ENCODE measurements around the gene TMEM18. TPM values are rescaled to one million over a fixed set of nuclear protein-coding genes. Genes with fewer than 3 reads are reported as not detected.

TMEM18 gene
- total and polyA plus RNA-seq, 2 experiments from 2014 or later = 15.0 to 41.9 TPM

DNA sequence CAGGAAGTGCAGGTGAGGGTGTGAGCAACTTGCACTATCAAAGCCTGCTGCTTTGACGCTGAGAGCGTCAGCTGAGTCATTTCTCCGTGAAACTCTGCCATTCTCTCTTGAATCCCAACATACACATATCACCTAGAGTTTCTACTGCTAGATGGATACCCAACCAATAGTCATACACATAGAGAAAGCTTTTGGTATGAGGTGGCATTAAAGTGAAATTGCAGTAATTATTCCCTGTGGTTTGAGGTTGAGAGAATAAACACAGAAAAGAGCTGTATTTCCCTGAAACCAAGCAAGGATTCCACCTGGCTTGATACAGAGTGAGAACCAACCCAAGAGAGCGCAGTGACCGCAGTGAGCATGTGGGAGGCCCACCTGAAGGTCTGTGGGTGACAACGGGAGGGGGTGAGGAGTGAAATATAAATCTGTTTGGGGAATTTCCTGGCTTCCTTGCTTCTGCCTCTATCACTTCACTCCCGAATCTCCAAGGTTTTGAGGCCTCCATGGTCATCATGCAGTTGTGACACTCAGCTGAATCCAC, 28.8 kb upstream of the TMEM18 start:
- no peaks in the 10 kb centered on the region for H3K36me3 Mint-ChIP-seq (ENCODE audit: low read depth)
- peaks cover 2% of the 10 kb centered on the region; the same call in 2 of the 3 replicates for H3K4me1 Mint-ChIP-seq
- no peak overlapping the region for H3K27ac ChIP-seq (ENCODE audit: low read depth)
- peaks cover 3% of the 10 kb centered on the region; the same call in 2 of the 3 replicates for H3K9me3 Mint-ChIP-seq
- H3F3A ChIP-seq (replicated peaks; ENCODE audit: low read depth) = no peaks in the 10 kb centered on the region
- no peak overlapping the region for H3K27ac Mint-ChIP-seq
- no peak overlapping the region for H3K4me3 ChIP-seq
- H3K27me3 ChIP-seq (ENCODE audit: insufficient read depth) = no peaks in the 10 kb centered on the region
- no peaks in the 10 kb centered on the region for H3K36me3 ChIP-seq (ENCODE audit: insufficient read depth)
- DNase-seq (ENCODE audit: low spot score) = no peak
- H4K20me1 ChIP-seq (replicated peaks; ENCODE audit: insufficient read depth) = no peaks in the 10 kb centered on the region
- no peaks in the 10 kb centered on the region for H3K4me1 ChIP-seq (ENCODE audit: insufficient read depth)
- H3K79me2 ChIP-seq (replicated peaks; ENCODE audit: insufficient read depth) = no peaks in the 10 kb centered on the region
- TF ChIP-seq EZH2 (IDR thresholded peaks at IDR 0.05; ENCODE audit: low read depth, unreplicated experiment) = no peak
- no peak for TF ChIP-seq NANOG (IDR thresholded peaks at IDR 0.05; ENCODE audit: borderline replicate concordance)
- TF ChIP-seq, protein P1, sequence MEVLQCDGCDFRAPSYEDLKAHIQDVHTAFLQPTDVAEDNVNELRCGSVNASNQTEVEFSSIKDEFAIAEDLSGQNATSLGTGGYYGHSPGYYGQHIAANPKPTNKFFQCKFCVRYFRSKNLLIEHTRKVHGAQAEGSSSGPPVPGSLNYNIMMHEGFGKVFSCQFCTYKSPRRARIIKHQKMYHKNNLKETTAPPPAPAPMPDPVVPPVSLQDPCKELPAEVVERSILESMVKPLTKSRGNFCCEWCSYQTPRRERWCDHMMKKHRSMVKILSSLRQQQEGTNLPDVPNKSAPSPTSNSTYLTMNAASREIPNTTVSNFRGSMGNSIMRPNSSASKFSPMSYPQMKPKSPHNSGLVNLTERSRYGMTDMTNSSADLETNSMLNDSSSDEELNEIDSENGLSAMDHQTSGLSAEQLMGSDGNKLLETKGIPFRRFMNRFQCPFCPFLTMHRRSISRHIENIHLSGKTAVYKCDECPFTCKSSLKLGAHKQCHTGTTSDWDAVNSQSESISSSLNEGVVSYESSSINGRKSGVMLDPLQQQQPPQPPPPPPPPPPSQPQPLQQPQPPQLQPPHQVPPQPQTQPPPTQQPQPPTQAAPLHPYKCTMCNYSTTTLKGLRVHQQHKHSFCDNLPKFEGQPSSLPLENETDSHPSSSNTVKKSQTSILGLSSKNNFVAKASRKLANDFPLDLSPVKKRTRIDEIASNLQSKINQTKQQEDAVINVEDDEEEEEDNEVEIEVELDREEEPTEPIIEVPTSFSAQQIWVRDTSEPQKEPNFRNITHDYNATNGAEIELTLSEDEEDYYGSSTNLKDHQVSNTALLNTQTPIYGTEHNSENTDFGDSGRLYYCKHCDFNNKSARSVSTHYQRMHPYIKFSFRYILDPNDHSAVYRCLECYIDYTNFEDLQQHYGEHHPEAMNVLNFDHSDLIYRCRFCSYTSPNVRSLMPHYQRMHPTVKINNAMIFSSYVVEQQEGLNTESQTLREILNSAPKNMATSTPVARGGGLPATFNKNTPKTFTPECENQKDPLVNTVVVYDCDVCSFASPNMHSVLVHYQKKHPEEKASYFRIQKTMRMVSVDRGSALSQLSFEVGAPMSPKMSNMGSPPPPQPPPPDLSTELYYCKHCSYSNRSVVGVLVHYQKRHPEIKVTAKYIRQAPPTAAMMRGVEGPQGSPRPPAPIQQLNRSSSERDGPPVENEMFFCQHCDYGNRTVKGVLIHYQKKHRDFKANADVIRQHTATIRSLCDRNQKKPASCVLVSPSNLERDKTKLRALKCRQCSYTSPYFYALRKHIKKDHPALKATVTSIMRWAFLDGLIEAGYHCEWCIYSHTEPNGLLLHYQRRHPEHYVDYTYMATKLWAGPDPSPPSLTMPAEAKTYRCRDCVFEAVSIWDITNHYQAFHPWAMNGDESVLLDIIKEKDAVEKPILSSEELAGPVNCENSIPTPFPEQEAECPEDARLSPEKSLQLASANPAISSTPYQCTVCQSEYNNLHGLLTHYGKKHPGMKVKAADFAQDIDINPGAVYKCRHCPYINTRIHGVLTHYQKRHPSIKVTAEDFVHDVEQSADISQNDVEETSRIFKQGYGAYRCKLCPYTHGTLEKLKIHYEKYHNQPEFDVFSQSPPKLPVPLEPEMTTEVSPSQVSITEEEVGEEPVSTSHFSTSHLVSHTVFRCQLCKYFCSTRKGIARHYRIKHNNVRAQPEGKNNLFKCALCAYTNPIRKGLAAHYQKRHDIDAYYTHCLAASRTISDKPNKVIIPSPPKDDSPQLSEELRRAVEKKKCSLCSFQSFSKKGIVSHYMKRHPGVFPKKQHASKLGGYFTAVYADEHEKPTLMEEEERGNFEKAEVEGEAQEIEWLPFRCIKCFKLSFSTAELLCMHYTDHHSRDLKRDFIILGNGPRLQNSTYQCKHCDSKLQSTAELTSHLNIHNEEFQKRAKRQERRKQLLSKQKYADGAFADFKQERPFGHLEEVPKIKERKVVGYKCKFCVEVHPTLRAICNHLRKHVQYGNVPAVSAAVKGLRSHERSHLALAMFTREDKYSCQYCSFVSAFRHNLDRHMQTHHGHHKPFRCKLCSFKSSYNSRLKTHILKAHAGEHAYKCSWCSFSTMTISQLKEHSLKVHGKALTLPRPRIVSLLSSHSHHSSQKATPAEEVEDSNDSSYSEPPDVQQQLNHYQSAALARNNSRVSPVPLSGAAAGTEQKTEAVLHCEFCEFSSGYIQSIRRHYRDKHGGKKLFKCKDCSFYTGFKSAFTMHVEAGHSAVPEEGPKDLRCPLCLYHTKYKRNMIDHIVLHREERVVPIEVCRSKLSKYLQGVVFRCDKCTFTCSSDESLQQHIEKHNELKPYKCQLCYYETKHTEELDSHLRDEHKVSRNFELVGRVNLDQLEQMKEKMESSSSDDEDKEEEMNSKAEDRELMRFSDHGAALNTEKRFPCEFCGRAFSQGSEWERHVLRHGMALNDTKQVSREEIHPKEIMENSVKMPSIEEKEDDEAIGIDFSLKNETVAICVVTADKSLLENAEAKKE (CRISPR knock-in tag; IDR thresholded peaks at IDR 0.05) = no peak
- TF ChIP-seq EZH2phosphoT487 (IDR thresholded peaks at IDR 0.05; ENCODE audit: unreplicated experiment) = no peak
- TF ChIP-seq ZNF114 (CRISPR knock-in tag; IDR thresholded peaks at IDR 0.05) = no peak
- TF ChIP-seq POLR2AphosphoS5 (IDR thresholded peaks at IDR 0.05; ENCODE audit: low read depth) = no peak
- no peak for TF ChIP-seq CREB1 (CRISPR knock-in tag; IDR thresholded peaks at IDR 0.05; ENCODE audit: low read depth)
- TF ChIP-seq, protein P2, sequence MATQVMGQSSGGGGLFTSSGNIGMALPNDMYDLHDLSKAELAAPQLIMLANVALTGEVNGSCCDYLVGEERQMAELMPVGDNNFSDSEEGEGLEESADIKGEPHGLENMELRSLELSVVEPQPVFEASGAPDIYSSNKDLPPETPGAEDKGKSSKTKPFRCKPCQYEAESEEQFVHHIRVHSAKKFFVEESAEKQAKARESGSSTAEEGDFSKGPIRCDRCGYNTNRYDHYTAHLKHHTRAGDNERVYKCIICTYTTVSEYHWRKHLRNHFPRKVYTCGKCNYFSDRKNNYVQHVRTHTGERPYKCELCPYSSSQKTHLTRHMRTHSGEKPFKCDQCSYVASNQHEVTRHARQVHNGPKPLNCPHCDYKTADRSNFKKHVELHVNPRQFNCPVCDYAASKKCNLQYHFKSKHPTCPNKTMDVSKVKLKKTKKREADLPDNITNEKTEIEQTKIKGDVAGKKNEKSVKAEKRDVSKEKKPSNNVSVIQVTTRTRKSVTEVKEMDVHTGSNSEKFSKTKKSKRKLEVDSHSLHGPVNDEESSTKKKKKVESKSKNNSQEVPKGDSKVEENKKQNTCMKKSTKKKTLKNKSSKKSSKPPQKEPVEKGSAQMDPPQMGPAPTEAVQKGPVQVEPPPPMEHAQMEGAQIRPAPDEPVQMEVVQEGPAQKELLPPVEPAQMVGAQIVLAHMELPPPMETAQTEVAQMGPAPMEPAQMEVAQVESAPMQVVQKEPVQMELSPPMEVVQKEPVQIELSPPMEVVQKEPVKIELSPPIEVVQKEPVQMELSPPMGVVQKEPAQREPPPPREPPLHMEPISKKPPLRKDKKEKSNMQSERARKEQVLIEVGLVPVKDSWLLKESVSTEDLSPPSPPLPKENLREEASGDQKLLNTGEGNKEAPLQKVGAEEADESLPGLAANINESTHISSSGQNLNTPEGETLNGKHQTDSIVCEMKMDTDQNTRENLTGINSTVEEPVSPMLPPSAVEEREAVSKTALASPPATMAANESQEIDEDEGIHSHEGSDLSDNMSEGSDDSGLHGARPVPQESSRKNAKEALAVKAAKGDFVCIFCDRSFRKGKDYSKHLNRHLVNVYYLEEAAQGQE (IDR thresholded peaks at IDR 0.05; ENCODE audit: unreplicated experiment) = no peak
- TF ChIP-seq, protein P3, sequence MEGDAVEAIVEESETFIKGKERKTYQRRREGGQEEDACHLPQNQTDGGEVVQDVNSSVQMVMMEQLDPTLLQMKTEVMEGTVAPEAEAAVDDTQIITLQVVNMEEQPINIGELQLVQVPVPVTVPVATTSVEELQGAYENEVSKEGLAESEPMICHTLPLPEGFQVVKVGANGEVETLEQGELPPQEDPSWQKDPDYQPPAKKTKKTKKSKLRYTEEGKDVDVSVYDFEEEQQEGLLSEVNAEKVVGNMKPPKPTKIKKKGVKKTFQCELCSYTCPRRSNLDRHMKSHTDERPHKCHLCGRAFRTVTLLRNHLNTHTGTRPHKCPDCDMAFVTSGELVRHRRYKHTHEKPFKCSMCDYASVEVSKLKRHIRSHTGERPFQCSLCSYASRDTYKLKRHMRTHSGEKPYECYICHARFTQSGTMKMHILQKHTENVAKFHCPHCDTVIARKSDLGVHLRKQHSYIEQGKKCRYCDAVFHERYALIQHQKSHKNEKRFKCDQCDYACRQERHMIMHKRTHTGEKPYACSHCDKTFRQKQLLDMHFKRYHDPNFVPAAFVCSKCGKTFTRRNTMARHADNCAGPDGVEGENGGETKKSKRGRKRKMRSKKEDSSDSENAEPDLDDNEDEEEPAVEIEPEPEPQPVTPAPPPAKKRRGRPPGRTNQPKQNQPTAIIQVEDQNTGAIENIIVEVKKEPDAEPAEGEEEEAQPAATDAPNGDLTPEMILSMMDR (conservative IDR thresholded peaks at IDR 0.05; ENCODE audit: low read depth in 2 of 2) = no peak
- TF ChIP-seq ZNF331 (CRISPR knock-in tag; IDR thresholded peaks at IDR 0.05; ENCODE audit: low read depth) = no peak
- TF ChIP-seq, protein P4, sequence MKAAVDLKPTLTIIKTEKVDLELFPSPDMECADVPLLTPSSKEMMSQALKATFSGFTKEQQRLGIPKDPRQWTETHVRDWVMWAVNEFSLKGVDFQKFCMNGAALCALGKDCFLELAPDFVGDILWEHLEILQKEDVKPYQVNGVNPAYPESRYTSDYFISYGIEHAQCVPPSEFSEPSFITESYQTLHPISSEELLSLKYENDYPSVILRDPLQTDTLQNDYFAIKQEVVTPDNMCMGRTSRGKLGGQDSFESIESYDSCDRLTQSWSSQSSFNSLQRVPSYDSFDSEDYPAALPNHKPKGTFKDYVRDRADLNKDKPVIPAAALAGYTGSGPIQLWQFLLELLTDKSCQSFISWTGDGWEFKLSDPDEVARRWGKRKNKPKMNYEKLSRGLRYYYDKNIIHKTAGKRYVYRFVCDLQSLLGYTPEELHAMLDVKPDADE (IDR thresholded peaks at IDR 0.05) = no peak
- TF ChIP-seq JUNB (IDR thresholded peaks at IDR 0.05; ENCODE audit: unreplicated experiment) = no peak
- TF ChIP-seq STAT1 (IDR thresholded peaks at IDR 0.05; ENCODE audit: unreplicated experiment) = no peak
- H3K4me3 Mint-ChIP-seq = no peak overlapping the region
- no peaks in the 10 kb centered on the region for H3K9me2 ChIP-seq (ENCODE audit: insufficient read depth)
- ATAC-seq = no peak
- peaks cover 5% of the 10 kb centered on the region for H3K27me3 Mint-ChIP-seq (ENCODE audit: insufficient read depth, low read depth, poor library complexity)
- H2AFZ ChIP-seq = peak overlapping the region; percentile 52; the same call in 1 of the 2 replicates
- no peak overlapping the region for H3K4me2 ChIP-seq
